GM10266 (cell line): Measurements from ENCODE around the gene TMA7.

Experiments used
- DNase-seq: peaks from one replicate; pipeline ENCODE4 v3.0.0; 2012; ENCODE audit errors: extremely low spot score
- CTCF ChIP-seq: IDR thresholded peaks from 2 replicates; pipeline ENCODE4 v1.5.1; 2012; ENCODE audit warnings: mild to moderate bottlenecking, low read depth; ENCODE audit not compliant: control insufficient read depth, insufficient read depth; ENCODE audit errors: missing control alignments

The TMA7 gene

GRCh38 chr3:48426401-48426909 is 13.6 kb upstream of the TMA7 start:
- TF ChIP-seq CTCF: no peak
- DNase-seq: no peak

- TF ChIP-seq CTCF: no peak
- no peak for DNase-seq
Observed at GRCh38 chr3:48426944-48427629, 13.0 kb upstream of the TMA7 start.

GRCh38 chr3:48427630-48427962 is 12.5 kb upstream of the TMA7 start:
- DNase-seq: no peak
- no peak for TF ChIP-seq CTCF

- DNase-seq: no peak
- no peak for TF ChIP-seq CTCF
Observed at GRCh38 chr3:48428088-48428571, 11.9 kb upstream of the TMA7 start.

- no peak for DNase-seq
- no peak for TF ChIP-seq CTCF
Observed at GRCh38 chr3:48428572-48429316, 11.3 kb upstream of the TMA7 start.

- peak; percentile 86 for DNase-seq
Observed at GRCh38 chr3:48429317-48429959, 10.6 kb upstream of the TMA7 start.

More at GRCh38 chr3:48429317-48429959, 10.6 kb upstream of the TMA7 start:
- TF ChIP-seq CTCF: no peak
